ENCODE data around the gene ARMC10. TPM values are rescaled to one million over a fixed set of nuclear protein-coding genes. Genes with fewer than 3 reads are reported as not detected.
"Not testable (repeated sequence)": the region's sequence is repeated elsewhere in the genome, so short reads cannot be mapped to it uniquely, and the experiment has no call there.

ARMC10 gene
- total and polyA plus RNA-seq, 2 experiments from 2014 or later, result 43.4 to 48.2 TPM

DNA sequence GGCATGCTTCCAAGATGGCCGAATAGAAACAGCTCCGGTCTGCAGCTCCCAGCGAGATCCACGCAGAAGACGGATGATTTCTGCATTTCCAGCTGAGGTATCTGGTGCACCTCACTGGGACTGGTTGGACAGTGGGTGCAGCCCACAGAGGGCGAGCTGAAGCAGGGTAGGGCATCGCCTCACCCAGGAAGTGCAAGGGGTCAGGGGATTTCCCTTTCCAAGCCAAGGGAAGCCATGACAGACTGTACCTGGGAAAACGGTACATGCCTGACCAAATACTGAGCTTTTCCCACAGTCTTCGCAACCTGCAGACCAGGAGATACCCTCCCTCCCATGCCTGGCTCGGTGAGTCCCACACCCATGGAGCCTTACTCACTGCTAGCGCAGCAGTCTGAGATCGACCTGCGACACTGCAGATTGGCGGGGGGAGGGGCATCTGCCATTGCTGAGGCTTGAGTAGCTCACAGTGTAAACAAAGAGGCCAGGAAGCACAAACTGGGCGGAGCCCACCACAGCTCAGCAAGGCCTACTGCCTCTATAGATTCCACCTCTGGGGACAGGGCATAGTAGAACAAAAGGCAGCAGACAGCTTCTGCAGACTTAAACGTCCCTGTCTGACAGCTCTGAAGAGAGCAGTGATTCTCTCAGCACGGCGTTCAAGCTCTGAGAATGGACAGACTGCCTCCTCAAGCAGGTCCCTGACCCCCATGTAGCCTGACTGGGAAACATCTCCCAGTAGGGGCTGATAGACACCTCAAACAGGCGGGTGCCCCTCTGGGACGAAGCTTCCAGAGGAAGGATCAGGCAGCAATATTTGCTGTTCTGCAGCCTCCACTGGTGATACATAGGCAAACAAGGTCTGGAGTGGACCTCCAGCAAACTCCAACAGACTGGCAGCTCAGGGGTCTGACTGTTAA, 36.9 kb upstream of the ARMC10 start:
- not testable (repeated sequence) for H3K4me3 Mint-ChIP-seq
- peak; percentile 65 for DNase-seq (ENCODE audit: low spot score)
- peaks cover 44% of the 10 kb centered on the region for H3K9me3 Mint-ChIP-seq

DNA sequence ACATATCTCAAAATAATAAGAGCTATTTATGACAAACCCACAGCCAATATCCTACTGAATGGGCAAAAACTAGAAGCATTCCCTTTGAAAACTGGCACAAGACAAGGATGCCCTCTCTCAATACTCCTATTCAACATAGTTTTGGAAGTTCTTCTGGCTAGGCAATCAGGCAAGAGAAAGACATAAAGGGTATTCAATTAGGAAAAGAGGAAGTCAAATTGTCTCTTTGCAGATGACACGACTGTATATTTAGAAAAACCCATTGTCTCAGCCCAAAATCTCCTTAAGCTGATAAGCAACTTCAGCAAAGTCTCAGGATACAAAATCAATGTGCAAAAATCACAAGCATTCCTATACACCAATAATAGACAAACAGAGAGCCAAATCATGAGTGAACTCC, 33.1 kb upstream of the ARMC10 start:
- Mint-ChIP-seq H3K9me3 (peaks cover 45% of the 10 kb centered on the region), H3K36me3 (ENCODE audit: low read depth) (peaks cover 47% of the 10 kb centered on the region)
- H3K4me1 ChIP-seq (ENCODE audit: insufficient read depth); H4K20me1 ChIP-seq (replicated peaks; ENCODE audit: insufficient read depth); H3F3A ChIP-seq (replicated peaks; ENCODE audit: low read depth); DNase-seq (ENCODE audit: low spot score); H3K27ac ChIP-seq (ENCODE audit: low read depth); H3K4me3 Mint-ChIP-seq; H3K27me3 Mint-ChIP-seq (ENCODE audit: insufficient read depth, low read depth, poor library complexity); H3K4me3 ChIP-seq; H3K27ac Mint-ChIP-seq; H3K36me3 ChIP-seq (ENCODE audit: insufficient read depth); H2AFZ ChIP-seq; ATAC-seq; H3K79me2 ChIP-seq (replicated peaks; ENCODE audit: insufficient read depth); H3K4me2 ChIP-seq; H3K4me1 Mint-ChIP-seq; H3K9me2 ChIP-seq (ENCODE audit: insufficient read depth); H3K27me3 ChIP-seq (ENCODE audit: insufficient read depth): not testable (repeated sequence)

More for the DNA sequence above, 36.9 kb upstream of the ARMC10 start:
- H3K27me3 ChIP-seq (ENCODE audit: insufficient read depth); H3K4me1 ChIP-seq (ENCODE audit: insufficient read depth); H3K4me1 Mint-ChIP-seq; H3K27ac ChIP-seq (ENCODE audit: low read depth); H3K27ac Mint-ChIP-seq; H3K36me3 ChIP-seq (ENCODE audit: insufficient read depth); H3K27me3 Mint-ChIP-seq (ENCODE audit: insufficient read depth, low read depth, poor library complexity); H3K9me2 ChIP-seq (ENCODE audit: insufficient read depth); H3F3A ChIP-seq (replicated peaks; ENCODE audit: low read depth); H4K20me1 ChIP-seq (replicated peaks; ENCODE audit: insufficient read depth); H3K79me2 ChIP-seq (replicated peaks; ENCODE audit: insufficient read depth); H3K4me3 ChIP-seq: not testable (repeated sequence)
- H3K4me2 ChIP-seq, result peak overlapping the region; percentile 62; the same call in 1 of the 2 replicates
- TF ChIP-seq, protein P1, sequence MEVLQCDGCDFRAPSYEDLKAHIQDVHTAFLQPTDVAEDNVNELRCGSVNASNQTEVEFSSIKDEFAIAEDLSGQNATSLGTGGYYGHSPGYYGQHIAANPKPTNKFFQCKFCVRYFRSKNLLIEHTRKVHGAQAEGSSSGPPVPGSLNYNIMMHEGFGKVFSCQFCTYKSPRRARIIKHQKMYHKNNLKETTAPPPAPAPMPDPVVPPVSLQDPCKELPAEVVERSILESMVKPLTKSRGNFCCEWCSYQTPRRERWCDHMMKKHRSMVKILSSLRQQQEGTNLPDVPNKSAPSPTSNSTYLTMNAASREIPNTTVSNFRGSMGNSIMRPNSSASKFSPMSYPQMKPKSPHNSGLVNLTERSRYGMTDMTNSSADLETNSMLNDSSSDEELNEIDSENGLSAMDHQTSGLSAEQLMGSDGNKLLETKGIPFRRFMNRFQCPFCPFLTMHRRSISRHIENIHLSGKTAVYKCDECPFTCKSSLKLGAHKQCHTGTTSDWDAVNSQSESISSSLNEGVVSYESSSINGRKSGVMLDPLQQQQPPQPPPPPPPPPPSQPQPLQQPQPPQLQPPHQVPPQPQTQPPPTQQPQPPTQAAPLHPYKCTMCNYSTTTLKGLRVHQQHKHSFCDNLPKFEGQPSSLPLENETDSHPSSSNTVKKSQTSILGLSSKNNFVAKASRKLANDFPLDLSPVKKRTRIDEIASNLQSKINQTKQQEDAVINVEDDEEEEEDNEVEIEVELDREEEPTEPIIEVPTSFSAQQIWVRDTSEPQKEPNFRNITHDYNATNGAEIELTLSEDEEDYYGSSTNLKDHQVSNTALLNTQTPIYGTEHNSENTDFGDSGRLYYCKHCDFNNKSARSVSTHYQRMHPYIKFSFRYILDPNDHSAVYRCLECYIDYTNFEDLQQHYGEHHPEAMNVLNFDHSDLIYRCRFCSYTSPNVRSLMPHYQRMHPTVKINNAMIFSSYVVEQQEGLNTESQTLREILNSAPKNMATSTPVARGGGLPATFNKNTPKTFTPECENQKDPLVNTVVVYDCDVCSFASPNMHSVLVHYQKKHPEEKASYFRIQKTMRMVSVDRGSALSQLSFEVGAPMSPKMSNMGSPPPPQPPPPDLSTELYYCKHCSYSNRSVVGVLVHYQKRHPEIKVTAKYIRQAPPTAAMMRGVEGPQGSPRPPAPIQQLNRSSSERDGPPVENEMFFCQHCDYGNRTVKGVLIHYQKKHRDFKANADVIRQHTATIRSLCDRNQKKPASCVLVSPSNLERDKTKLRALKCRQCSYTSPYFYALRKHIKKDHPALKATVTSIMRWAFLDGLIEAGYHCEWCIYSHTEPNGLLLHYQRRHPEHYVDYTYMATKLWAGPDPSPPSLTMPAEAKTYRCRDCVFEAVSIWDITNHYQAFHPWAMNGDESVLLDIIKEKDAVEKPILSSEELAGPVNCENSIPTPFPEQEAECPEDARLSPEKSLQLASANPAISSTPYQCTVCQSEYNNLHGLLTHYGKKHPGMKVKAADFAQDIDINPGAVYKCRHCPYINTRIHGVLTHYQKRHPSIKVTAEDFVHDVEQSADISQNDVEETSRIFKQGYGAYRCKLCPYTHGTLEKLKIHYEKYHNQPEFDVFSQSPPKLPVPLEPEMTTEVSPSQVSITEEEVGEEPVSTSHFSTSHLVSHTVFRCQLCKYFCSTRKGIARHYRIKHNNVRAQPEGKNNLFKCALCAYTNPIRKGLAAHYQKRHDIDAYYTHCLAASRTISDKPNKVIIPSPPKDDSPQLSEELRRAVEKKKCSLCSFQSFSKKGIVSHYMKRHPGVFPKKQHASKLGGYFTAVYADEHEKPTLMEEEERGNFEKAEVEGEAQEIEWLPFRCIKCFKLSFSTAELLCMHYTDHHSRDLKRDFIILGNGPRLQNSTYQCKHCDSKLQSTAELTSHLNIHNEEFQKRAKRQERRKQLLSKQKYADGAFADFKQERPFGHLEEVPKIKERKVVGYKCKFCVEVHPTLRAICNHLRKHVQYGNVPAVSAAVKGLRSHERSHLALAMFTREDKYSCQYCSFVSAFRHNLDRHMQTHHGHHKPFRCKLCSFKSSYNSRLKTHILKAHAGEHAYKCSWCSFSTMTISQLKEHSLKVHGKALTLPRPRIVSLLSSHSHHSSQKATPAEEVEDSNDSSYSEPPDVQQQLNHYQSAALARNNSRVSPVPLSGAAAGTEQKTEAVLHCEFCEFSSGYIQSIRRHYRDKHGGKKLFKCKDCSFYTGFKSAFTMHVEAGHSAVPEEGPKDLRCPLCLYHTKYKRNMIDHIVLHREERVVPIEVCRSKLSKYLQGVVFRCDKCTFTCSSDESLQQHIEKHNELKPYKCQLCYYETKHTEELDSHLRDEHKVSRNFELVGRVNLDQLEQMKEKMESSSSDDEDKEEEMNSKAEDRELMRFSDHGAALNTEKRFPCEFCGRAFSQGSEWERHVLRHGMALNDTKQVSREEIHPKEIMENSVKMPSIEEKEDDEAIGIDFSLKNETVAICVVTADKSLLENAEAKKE (CRISPR knock-in tag; IDR thresholded peaks at IDR 0.05), result 0 out of 2 replicates have a peak, but pooled peaks have one; percentile 20
- H3K36me3 Mint-ChIP-seq (ENCODE audit: low read depth), result peaks cover 33% of the 10 kb centered on the region
- peak; percentile 35; the same call in 2 of the 3 replicates for ATAC-seq
- peak overlapping the region; percentile 84; the same call in 1 of the 2 replicates for H2AFZ ChIP-seq
